Spleen (tissue), 11 donors: ENCODE results near the gene CAPN10. TPM values are rescaled to one million over a fixed set of nuclear protein-coding genes. Genes with fewer than 3 reads are reported as not detected.

Source experiments
- DNase-seq: peaks from one replicate; pipeline ENCODE4 v3.0.0-alpha.2; 2020
- H3K27ac ChIP-seq, 8 donors: fragments of 200-600 bp; sonication (generic) in 7 of 8; 1 replicate in 4 of 8; 2 replicates in 4 of 8; pipeline versions ENCODE4 v1.5.0 to v1.8.0; 2016 to 2021; ENCODE audit warnings: inconsistent platforms in 4 of 8, mild to moderate bottlenecking in 4 of 8, moderate library complexity in 1 of 8
- H3K27me3 ChIP-seq, 7 donors: fragments of 200-600 bp; sonication (generic) in 6 of 7; replicated peaks in 1 of 7; 1 replicate in 4 of 7; 2 replicates in 3 of 7; pipeline versions ENCODE4 v1.5.0 to v1.8.0; 2016 to 2021; ENCODE audit warnings: inconsistent platforms in 3 of 7, mild to moderate bottlenecking in 1 of 7
- H3K36me3 ChIP-seq, 6 donors: fragments of 200-600 bp; sonication (generic) in 5 of 6; 1 replicate in 4 of 6; 2 replicates in 2 of 6; pipeline versions ENCODE4 v1.5.0 to v1.8.0; 2016 to 2021; ENCODE audit warnings: inconsistent platforms in 2 of 6
- H3K4me1 ChIP-seq, 6 donors: fragments of 200-600 bp; sonication (generic) in 5 of 6; 1 replicate in 3 of 6; 2 replicates in 3 of 6; pipeline versions ENCODE4 v1.5.0 to v1.8.0; 2016 to 2021; ENCODE audit warnings: inconsistent platforms in 3 of 6
- H3K4me3 ChIP-seq, 8 donors: fragments of 200-600 bp; sonication (generic) in 7 of 8; 1 replicate in 4 of 8; 2 replicates in 4 of 8; pipeline versions ENCODE4 v1.5.0 to v1.8.0; 2016 to 2021; ENCODE audit warnings: inconsistent platforms in 4 of 8, mild to moderate bottlenecking in 4 of 8, moderate library complexity in 2 of 8
- H3K9me3 ChIP-seq, 8 donors: fragments of 200-600 bp; sonication (generic) in 7 of 8; 1 replicate in 4 of 8; 2 replicates in 4 of 8; pipeline versions ENCODE4 v1.5.0 to v1.8.0; 2016 to 2021; ENCODE audit warnings: inconsistent platforms in 4 of 8
- POLR2A ChIP-seq, 3 donors: fragments of 450-650 bp; IDR thresholded peaks; one replicate each; pipeline ENCODE4 v1.5.1; 2017; ENCODE audit warnings: antibody characterized with exemption in 3 of 3, mild to moderate bottlenecking in 1 of 3
- POLR2AphosphoS5 ChIP-seq, 3 donors: sonication (generic); formaldehyde crosslinking; IDR thresholded peaks; one replicate each; pipeline ENCODE4 v1.5.1; 2017; ENCODE audit warnings: antibody characterized with exemption in 3 of 3
- WGBS, 5 donors: extraction: QIAGEN DNeasy Blood & Tissue Kit in 3 of 5; methylation state at CpG; one replicate each; pipeline versions ENCODE4 v1.1.5 to v1.1.7; 2013 to 2018; 5-methylcytosine and 5-hydroxymethylcytosine counted together
- intact Hi-C: fragments of 100-400 bp; cut with DNase I; formaldehyde crosslinking; loops from one replicate; pipeline ENCODE4 v1.15.0; 2023; ENCODE audit warnings: low total_unique reads
- polyA plus RNA-seq, 3 donors: library from polyadenylated mRNA; stranded (reverse); fragments of 200-250 nt; gene quantifications; one replicate each; pipeline ENCODE4 v1.2.1, GENCODE V29; 2013
- total RNA-seq, 7 donors: library from RNA; depleted of rRNA in 3 of 7; stranded (reverse); fragments of >200 nt in 3 of 7; fragmentation: NEBNext Ultra II Directional in 4 of 7; extraction: Animal tissue kit (Norgen Biotek cat#: 25700) in 4 of 7; gene quantifications; one replicate each; pipeline versions ENCODE4 v1.1.0 to v1.2.1, GENCODE V29; 2016 to 2021
- TF ChIP-seq, protein P1 (sequence below), 11 experiments: fragments of 200-600 bp in 7 of 11; fragments of 450-650 bp in 4 of 11; sonication (generic) in 4 of 11; IDR thresholded peaks in 8 of 11; conservative IDR thresholded peaks in 3 of 11; 1 replicate in 7 of 11; 2 replicates in 4 of 11; pipeline versions ENCODE4 v1.4.0 to v1.8.0; 2016 to 2021; ENCODE audit warnings: antibody characterized with exemption in 11 of 11, inconsistent platforms in 4 of 11, mild to moderate bottlenecking in 1 of 11
- donor health status: healthy with polysubstance abuse.
- donor health status: DM: no; HTN: no; CAD: no; lungs with moderate emphysema.
- donor health status: DM: no; HTN: no; CAD: no.
- donor health status: Bipolar disorder and iron deficiency.
- donor health status: healthy.
- donor health status: DM: no; HTN: no; CAD: no.
- donor health status: DM: yes; HTN: yes; CAD: no.

Gene CAPN10
- total and polyA plus RNA-seq, 10 donors = 34.7 to 83.1 (median 60.5) TPM

DNA sequence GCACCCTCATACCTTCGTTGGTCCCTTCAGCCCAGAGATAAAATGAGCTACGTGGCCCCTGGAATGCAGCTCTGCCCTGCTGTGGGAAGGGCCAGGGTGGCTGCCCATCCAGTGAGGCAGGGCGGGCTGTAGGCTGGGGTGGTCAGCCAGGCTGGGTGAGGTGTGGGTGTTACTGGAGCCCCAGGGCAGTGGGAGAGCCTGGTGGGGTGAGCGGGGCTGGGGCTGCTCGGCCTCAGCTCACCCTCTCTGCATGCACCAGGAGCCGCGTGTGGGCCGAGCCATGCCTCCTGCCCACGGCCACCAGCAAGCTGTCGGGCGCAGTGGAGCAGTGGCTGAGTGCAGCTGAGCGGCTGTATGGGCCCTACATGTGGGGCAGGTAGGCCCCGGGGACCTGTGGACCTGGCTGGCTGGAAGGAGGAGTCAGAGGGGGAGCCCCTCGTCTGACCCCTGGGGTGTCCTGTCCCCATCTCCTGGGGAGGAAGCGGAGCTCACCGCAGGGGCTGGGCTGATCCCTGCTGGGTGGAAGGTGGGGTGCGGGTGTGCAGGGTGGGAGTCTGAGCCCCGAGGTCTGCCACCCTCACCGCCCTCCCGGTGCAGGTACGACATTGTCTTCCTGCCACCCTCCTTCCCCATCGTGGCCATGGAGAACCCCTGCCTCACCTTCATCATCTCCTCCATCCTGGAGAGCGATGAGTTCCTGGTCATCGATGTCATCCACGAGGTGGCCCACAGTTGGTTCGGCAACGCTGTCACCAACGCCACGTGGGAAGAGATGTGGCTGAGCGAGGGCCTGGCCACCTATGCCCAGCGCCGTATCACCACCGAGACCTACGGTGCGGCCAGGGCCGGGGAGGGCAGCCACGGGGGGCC, 12.8 kb upstream of the CAPN10 start:
- peak; percentile 74 for DNase-seq
- 90 to 94% (median 91%) methylated on average over 29 to 37 of the region's 37 CpGs for WGBS, 5 donors
- no peak overlapping the region for H3K4me3 ChIP-seq
- H3K36me3 ChIP-seq = peaks cover 3 to 89% (median 63%) of the 10 kb centered on the region in 6 donors
- intact Hi-C loops = no loop called here
- no peaks in the 10 kb centered on the region for H3K9me3 ChIP-seq
- peaks cover 22 to 54% (median 34%) of the 10 kb centered on the region in 6 donors for H3K4me1 ChIP-seq
- no peaks in the 10 kb centered on the region for H3K27me3 ChIP-seq
- no peak overlapping the region for H3K27ac ChIP-seq
- peak in 1 of 3 donors; percentile 49 for TF ChIP-seq POLR2AphosphoS5 (IDR thresholded peaks at IDR 0.05)
- TF ChIP-seq POLR2A (IDR thresholded peaks at IDR 0.05) = no peak
- TF ChIP-seq, protein P1, sequence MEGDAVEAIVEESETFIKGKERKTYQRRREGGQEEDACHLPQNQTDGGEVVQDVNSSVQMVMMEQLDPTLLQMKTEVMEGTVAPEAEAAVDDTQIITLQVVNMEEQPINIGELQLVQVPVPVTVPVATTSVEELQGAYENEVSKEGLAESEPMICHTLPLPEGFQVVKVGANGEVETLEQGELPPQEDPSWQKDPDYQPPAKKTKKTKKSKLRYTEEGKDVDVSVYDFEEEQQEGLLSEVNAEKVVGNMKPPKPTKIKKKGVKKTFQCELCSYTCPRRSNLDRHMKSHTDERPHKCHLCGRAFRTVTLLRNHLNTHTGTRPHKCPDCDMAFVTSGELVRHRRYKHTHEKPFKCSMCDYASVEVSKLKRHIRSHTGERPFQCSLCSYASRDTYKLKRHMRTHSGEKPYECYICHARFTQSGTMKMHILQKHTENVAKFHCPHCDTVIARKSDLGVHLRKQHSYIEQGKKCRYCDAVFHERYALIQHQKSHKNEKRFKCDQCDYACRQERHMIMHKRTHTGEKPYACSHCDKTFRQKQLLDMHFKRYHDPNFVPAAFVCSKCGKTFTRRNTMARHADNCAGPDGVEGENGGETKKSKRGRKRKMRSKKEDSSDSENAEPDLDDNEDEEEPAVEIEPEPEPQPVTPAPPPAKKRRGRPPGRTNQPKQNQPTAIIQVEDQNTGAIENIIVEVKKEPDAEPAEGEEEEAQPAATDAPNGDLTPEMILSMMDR (IDR thresholded peaks at IDR 0.05 in 8 of 11, conservative IDR thresholded peaks at IDR 0.05 in 3 of 11) = no peak

DNA sequence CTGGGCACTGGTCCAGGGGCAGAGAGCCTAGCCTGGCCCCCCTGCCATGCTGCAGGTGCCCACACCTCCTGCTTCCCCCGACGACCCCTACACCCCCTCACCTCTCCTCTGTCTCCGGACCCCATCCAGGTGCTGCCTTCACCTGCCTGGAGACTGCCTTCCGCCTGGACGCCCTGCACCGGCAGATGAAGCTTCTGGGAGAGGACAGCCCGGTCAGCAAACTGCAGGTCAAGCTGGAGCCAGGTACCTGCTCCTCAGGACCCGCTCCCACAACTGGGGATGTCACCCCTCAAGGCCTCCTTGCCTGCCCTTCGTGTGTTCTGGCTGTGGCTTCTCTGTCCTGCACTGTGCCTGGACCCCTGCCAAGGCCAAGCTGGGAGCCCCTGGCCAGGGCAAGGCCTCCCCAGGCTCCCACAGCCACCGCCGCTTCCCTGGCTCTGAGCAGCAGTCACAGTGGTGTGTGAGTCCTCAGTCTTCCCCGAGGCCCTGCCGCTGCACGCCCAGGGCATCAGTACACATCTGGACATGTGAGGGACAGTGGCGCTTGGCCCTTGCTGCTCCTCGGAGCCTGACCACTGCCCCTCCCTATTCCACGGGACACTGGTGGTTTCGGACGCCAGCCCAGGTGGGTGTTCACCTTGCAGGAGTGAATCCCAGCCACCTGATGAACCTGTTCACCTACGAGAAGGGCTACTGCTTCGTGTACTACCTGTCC, 12.0 kb upstream of the CAPN10 start:
- TF ChIP-seq POLR2AphosphoS5 (IDR thresholded peaks at IDR 0.05) (peak in 1 of 3 donors; percentile 6), POLR2A (IDR thresholded peaks at IDR 0.05) (no peak)
- TF ChIP-seq, protein P1 (IDR thresholded peaks at IDR 0.05 in 8 of 11, conservative IDR thresholded peaks at IDR 0.05 in 3 of 11) = no peak
- 87 to 95% (median 91%) methylated on average over 15 to 21 of the region's 21 CpGs for WGBS, 5 donors
- intact Hi-C loops = no loop called here
- peaks cover 22 to 54% (median 36%) of the 10 kb centered on the region in 6 donors for H3K4me1 ChIP-seq
- H3K27ac ChIP-seq = no peak overlapping the region
- peaks cover 3 to 93% (median 65%) of the 10 kb centered on the region in 6 donors for H3K36me3 ChIP-seq
- no peak overlapping the region for H3K4me3 ChIP-seq
- H3K9me3 ChIP-seq = no peaks in the 10 kb centered on the region
- no peaks in the 10 kb centered on the region for H3K27me3 ChIP-seq
- no peak for DNase-seq

DNA sequence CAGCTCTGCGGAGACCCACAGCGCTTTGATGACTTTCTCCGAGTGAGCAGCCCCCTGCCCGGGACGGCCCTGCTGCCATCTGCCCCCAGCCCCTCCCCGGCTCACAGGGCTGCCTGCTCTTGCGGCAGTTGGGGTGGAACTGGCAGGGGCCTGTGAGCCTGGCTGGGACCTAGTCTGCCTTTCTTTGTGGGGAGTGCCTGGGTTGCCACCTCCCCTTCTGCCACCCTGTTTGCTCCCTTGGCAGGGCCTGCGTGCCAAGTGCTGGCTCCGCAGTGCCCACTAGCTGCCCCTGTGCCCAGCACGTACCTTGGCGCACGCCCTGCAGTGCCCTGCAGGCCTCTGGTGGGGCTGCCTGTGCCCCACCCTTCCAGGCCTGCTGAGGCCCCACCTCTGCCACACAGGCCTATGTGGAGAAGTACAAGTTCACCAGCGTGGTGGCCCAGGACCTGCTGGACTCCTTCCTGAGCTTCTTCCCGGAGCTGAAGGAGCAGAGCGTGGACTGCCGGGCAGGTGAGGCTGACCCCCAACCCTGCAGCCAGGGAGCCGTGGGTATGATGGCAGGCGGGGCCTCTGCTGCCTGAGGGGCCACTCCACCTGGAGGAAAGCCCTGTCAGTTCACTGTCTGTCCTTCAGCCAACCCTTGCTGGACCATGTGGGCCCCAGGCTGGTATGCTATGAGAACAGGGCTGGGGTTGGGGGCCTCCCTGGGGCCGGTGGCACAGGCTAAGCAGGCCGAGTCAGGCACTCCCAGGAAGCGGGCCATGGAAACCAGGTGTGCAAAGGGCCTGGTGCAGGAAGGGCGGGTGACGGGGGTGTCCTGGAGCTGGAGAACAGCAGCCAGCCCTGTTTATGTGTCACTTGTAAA, 11.2 kb upstream of the CAPN10 start:
- peaks cover 14 to 54% (median 36%) of the 10 kb centered on the region in 6 donors for H3K4me1 ChIP-seq
- WGBS, 5 donors = 87 to 90% (median 89%) methylated on average over 21 to 23 of the region's 23 CpGs
- no peaks in the 10 kb centered on the region for H3K9me3 ChIP-seq
- H3K27me3 ChIP-seq = no peaks in the 10 kb centered on the region
- TF ChIP-seq, protein P1 (IDR thresholded peaks at IDR 0.05 in 8 of 11, conservative IDR thresholded peaks at IDR 0.05 in 3 of 11) = no peak
- H3K27ac ChIP-seq = no peak overlapping the region
- peaks cover 3 to 90% (median 65%) of the 10 kb centered on the region in 6 donors for H3K36me3 ChIP-seq
- H3K4me3 ChIP-seq = no peak overlapping the region
- DNase-seq = peak; percentile 74
- intact Hi-C loops = no loop called here
